Gastroesophageal sphincter (tissue), 4 donors: ENCODE measurements around the gene DQX1. TPM values are rescaled to one million over a fixed set of nuclear protein-coding genes. Genes with fewer than 3 reads are reported as not detected.

ENCODE experiments used
- ATAC-seq: fragments of 150-250 bp; one replicate; pipeline ENCODE4 v1.9.1; 2016; ENCODE audit warnings: mild to moderate bottlenecking, moderate library complexity
- H3K27ac ChIP-seq, 4 donors: fragments of 200-600 bp; sonication (generic) in 3 of 4; 1 replicate in 3 of 4; 2 replicates in 1 of 4; pipeline ENCODE4 v1.5.1; 2016 to 2019
- H3K27me3 ChIP-seq: fragments of 200-600 bp; sonication (generic); one replicate; pipeline ENCODE4 v1.5.1; 2019
- H3K36me3 ChIP-seq, 2 donors: fragments of 200-600 bp; sonication (generic); one replicate each; pipeline ENCODE4 v1.5.1; 2019; ENCODE audit warnings: control low read depth in 1 of 2
- H3K4me1 ChIP-seq, 3 donors: fragments of 200-600 bp; sonication (generic); 1 replicate in 2 of 3; 2 replicates in 1 of 3; pipeline ENCODE4 v1.5.1; 2016 to 2019; ENCODE audit warnings: control low read depth in 2 of 3
- H3K4me3 ChIP-seq, 2 donors: fragments of 200-600 bp; sonication (generic); one replicate each; pipeline ENCODE4 v1.5.1; 2019; ENCODE audit warnings: mild to moderate bottlenecking in 1 of 2, moderate library complexity in 1 of 2
- H3K9me3 ChIP-seq, 3 donors: fragments of 200-600 bp; sonication (generic); one replicate each; pipeline ENCODE4 v1.5.1; 2017 to 2019; ENCODE audit warnings: control low read depth in 2 of 3
- EP300 ChIP-seq: sonication (generic); formaldehyde crosslinking; IDR thresholded peaks from one replicate; pipeline ENCODE4 v1.6.1; 2017; ENCODE audit warnings: antibody characterized with exemption, mild to moderate bottlenecking
- POLR2A ChIP-seq, 2 donors: fragments of 450-650 bp; IDR thresholded peaks; one replicate each; pipeline ENCODE4 v1.6.1; 2017; ENCODE audit warnings: antibody characterized with exemption in 2 of 2, mild to moderate bottlenecking in 2 of 2, moderate library complexity in 1 of 2
- POLR2AphosphoS5 ChIP-seq: sonication (generic); formaldehyde crosslinking; IDR thresholded peaks from one replicate; pipeline ENCODE4 v1.6.1; 2017; ENCODE audit warnings: antibody characterized with exemption
- WGBS, 2 donors: methylation state at CpG; one replicate each; pipeline ENCODE4 v1.1.5; 2018; ENCODE audit warnings: low coverage in 1 of 2; 5-methylcytosine and 5-hydroxymethylcytosine counted together
- total RNA-seq, 4 donors: library from RNA; depleted of rRNA; stranded (reverse); fragments of >200 nt; gene quantifications; one replicate each; pipeline ENCODE4 v1.1.0, GENCODE V29; 2016
- TF ChIP-seq, protein P1 (sequence below), 4 experiments: fragments of 200-600 bp in 2 of 4; fragments of 450-650 bp in 2 of 4; sonication (generic) in 1 of 4; IDR thresholded peaks; one replicate each; pipeline ENCODE4 v1.5.1; 2017 to 2019; ENCODE audit warnings: antibody characterized with exemption in 4 of 4, mild to moderate bottlenecking in 2 of 4, moderate library complexity in 2 of 4

Gene DQX1
- total RNA-seq, 4 donors from 2014 or later, result not detected

- Histone ChIP-seq H3K4me1 (peaks cover 0 to 76% (median 37%) of the 10 kb centered on the region in 3 donors), H3K27ac (peak overlapping the region in 3 of 4 donors; percentile 55 to 81 (median 65)), H3K36me3 (peaks cover 0 to 22% of the 10 kb centered on the region in 2 donors), H3K9me3 (no peaks in the 10 kb centered on the region), H3K4me3 (peak overlapping the region; percentile 21 to 57), H3K27me3 (peaks cover 88% of the 10 kb centered on the region)
- ATAC-seq, result peak; percentile 63
- TF ChIP-seq POLR2AphosphoS5 (peak; percentile 28), EP300 (no peak), POLR2A (IDR thresholded peaks at IDR 0.05) (peak; percentile 28 to 57)
- TF ChIP-seq, protein P1, sequence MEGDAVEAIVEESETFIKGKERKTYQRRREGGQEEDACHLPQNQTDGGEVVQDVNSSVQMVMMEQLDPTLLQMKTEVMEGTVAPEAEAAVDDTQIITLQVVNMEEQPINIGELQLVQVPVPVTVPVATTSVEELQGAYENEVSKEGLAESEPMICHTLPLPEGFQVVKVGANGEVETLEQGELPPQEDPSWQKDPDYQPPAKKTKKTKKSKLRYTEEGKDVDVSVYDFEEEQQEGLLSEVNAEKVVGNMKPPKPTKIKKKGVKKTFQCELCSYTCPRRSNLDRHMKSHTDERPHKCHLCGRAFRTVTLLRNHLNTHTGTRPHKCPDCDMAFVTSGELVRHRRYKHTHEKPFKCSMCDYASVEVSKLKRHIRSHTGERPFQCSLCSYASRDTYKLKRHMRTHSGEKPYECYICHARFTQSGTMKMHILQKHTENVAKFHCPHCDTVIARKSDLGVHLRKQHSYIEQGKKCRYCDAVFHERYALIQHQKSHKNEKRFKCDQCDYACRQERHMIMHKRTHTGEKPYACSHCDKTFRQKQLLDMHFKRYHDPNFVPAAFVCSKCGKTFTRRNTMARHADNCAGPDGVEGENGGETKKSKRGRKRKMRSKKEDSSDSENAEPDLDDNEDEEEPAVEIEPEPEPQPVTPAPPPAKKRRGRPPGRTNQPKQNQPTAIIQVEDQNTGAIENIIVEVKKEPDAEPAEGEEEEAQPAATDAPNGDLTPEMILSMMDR (IDR thresholded peaks at IDR 0.05), result peak in 1 of 4 experiments; percentile 37
- no CpG with 5 or more reads among the region's 67 CpGs for WGBS, 2 donors
Measured at GRCh38 chr2:74502720-74503505, 23.1 kb downstream of the DQX1 start.

- H3K27me3 ChIP-seq, result peaks cover 95% of the 10 kb centered on the region
- peaks cover 0 to 81% (median 42%) of the 10 kb centered on the region in 3 donors for H3K4me1 ChIP-seq
- H3K36me3 ChIP-seq, result peaks cover 0 to 22% of the 10 kb centered on the region in 2 donors
- H3K4me3 ChIP-seq, result peak overlapping the region; percentile 21 to 57
- peak overlapping the region in 2 of 4 donors; percentile 65 to 81 for H3K27ac ChIP-seq
- ATAC-seq, result no peak
- TF ChIP-seq EP300 (no peak), POLR2AphosphoS5 (no peak), POLR2A (IDR thresholded peaks at IDR 0.05) (no peak)
- TF ChIP-seq, protein P1 (IDR thresholded peaks at IDR 0.05), result no peak
- H3K9me3 ChIP-seq, result no peaks in the 10 kb centered on the region
- 33 to 100% methylated on average over 1 to 6 of the region's 32 CpGs for WGBS, 2 donors
Measured at GRCh38 chr2:74502147-74502719, 23.8 kb downstream of the DQX1 start.

DNA sequence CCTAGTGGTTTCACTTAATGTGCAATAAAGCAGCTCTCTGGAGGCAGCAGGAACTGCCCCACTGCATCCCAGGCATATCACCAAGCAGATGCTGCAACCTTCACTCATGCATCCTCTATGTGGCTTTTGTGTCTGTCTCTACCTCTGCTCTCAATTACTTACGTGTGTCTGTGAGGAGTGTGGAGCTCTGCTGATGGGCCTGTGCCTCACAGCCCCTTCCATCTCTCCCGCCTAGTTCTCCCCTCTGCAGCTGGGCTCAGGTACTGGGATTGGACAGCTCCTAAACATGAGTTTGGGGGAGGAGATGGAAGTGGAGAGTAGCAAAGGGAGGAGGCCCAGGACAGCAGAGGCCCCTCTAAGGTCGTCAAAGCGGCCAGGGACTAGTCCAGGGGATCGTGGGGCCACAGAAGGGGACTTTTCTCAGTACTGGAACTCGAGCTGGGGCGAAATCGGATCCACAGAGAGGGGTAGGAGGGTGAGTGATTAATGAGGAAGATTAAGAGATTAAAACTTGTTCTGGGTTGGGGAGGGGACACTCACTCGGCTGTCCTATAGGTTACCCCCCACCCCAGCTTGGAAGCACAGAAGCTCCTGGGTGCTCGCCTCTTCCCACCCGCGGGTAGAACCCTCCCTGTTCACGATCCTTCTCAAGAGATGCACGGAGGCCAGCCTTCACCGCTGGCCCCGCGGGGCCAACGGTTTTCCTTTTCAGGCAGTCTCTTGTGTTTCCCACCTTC lies 24.5 kb downstream of the DQX1 start:
- no peak for TF ChIP-seq POLR2AphosphoS5
- TF ChIP-seq EP300, result no peak
- no peak for TF ChIP-seq POLR2A (IDR thresholded peaks at IDR 0.05)
- TF ChIP-seq, protein P1 (IDR thresholded peaks at IDR 0.05), result no peak
- Histone ChIP-seq H3K4me1 (peaks cover 0 to 75% (median 40%) of the 10 kb centered on the region in 3 donors), H3K4me3 (no peak overlapping the region), H3K36me3 (peaks cover 0 to 22% of the 10 kb centered on the region in 2 donors), H3K27ac (no peak overlapping the region), H3K27me3 (peaks cover 100% of the 10 kb centered on the region), H3K9me3 (no peaks in the 10 kb centered on the region)
- WGBS, 2 donors, result 70 to 79% methylated on average over 6 to 18 of the region's 18 CpGs
- ATAC-seq, result no peak

DNA sequence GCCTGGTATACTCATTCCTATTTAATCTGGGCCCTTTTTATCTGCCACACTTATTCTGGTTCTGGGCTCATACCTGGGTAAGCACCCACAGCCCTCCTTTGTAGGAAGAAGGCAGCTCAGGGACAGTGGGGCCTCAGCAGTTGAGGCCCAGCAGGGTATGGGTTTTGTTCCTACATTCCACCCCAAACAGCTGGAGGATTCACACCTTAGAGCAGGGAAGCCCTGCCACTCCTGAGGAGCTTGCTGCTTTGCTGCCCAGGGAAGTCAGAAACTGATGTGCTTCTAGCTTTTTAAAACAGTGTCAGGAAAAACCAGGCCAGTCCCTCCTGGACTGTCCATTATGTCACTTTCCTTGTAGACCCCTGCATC lies 25.5 kb downstream of the DQX1 start:
- H3K27me3 ChIP-seq, result peaks cover 91% of the 10 kb centered on the region

More for the DNA sequence above, 25.5 kb downstream of the DQX1 start:
- Histone ChIP-seq H3K4me3 (no peak overlapping the region), H3K36me3 (peaks cover 0 to 13% of the 10 kb centered on the region in 2 donors), H3K4me1 (peaks cover 0 to 66% (median 31%) of the 10 kb centered on the region in 3 donors), H3K9me3 (no peaks in the 10 kb centered on the region), H3K27ac (no peak overlapping the region)
- no peak for ATAC-seq
- no peak for TF ChIP-seq POLR2AphosphoS5
- no peak for TF ChIP-seq POLR2A (IDR thresholded peaks at IDR 0.05)
- TF ChIP-seq EP300, result no peak
- TF ChIP-seq, protein P1 (IDR thresholded peaks at IDR 0.05), result no peak
